ENCODE data around the gene VPS33B. TPM values are rescaled to one million over a fixed set of nuclear protein-coding genes. Genes with fewer than 3 reads are reported as not detected.
"Not testable (repeated sequence)": the region's sequence is repeated elsewhere in the genome, so short reads cannot be mapped to it uniquely, and the experiment has no call there.

Gene VPS33B
- total and polyA plus RNA-seq, 4 experiments from 2014 or later = 4.7 to 27.8 (median 19.1) TPM

- CTCF ChIA-PET (ENCODE audit: partially characterized antibody) = interaction anchor here (1.7 to 2.9 kb wide), 2 partner anchors 62 to 146 kb away, joined by 3 to 13 read pairs; partner anchors contain the start of gene MAN2A2
- H3K27ac Mint-ChIP-seq = peak overlapping the region in 6 of 7 donors; percentile 30 to 77 (median 60)
These were observed 25.3 kb upstream of the VPS33B start for GRCh38 chr15:91047545-91048199.

GRCh38 chr15:91046056-91046455 lies 23.7 kb upstream of the VPS33B start:
- POLR2A ChIA-PET (ENCODE audit: partially characterized antibody); CTCF ChIA-PET (ENCODE audit: partially characterized antibody); H3K27me3 ChIP-seq (ENCODE audit: insufficient read depth, low read length); H3K27ac Mint-ChIP-seq; H3K9me3 ChIP-seq (ENCODE audit: control insufficient read depth in 1 of 2, low read length in 2 of 2); H3K27me3 Mint-ChIP-seq; H3K4me3 Mint-ChIP-seq; H3K27ac ChIP-seq (ENCODE audit: low read depth, low read length); H3K9me3 Mint-ChIP-seq; H3K4me3 ChIP-seq (ENCODE audit: low read length in 2 of 2); H3K36me3 ChIP-seq (ENCODE audit: insufficient read depth, low read length); H3K36me3 Mint-ChIP-seq; intact Hi-C loops (cut with micrococcal nuclease); DNase-seq: not testable (repeated sequence)
- H3K4me1 ChIP-seq (ENCODE audit: insufficient read depth, low read length) = peaks cover 21% of the 10 kb centered on the region
- H3K4me1 Mint-ChIP-seq = peaks cover 11 to 31% (median 26%) of the 10 kb centered on the region in 4 donors

More at GRCh38 chr15:91047545-91048199, 25.3 kb upstream of the VPS33B start:
- Mint-ChIP-seq H3K27me3 (peaks cover 4 to 5% of the 10 kb centered on the region in 2 donors), H3K36me3 (no peaks in the 10 kb centered on the region), H3K4me1 (peaks cover 11 to 31% (median 26%) of the 10 kb centered on the region in 4 donors), H3K4me3 (peak overlapping the region in 3 of 8 donors; percentile 21 to 59 (median 28)), H3K9me3 (no peaks in the 10 kb centered on the region)
- Histone ChIP-seq H3K27ac (ENCODE audit: low read depth, low read length) (no peak overlapping the region), H3K36me3 (ENCODE audit: insufficient read depth, low read length) (no peaks in the 10 kb centered on the region), H3K4me3 (ENCODE audit: low read length in 2 of 2) (no peak overlapping the region), H3K9me3 (ENCODE audit: control insufficient read depth in 1 of 2, low read length in 2 of 2) (no peaks in the 10 kb centered on the region), H3K4me1 (ENCODE audit: insufficient read depth, low read length) (peaks cover 21% of the 10 kb centered on the region), H3K27me3 (ENCODE audit: insufficient read depth, low read length) (no peaks in the 10 kb centered on the region)
- DNase-seq = peak in 2 of 5 donors; percentile 11 to 14
- POLR2A ChIA-PET (ENCODE audit: partially characterized antibody) = no interaction called here
- intact Hi-C loops (cut with micrococcal nuclease) = no loop called here

GRCh38 chr15:91045065-91045464 lies 22.7 kb upstream of the VPS33B start:
- Histone ChIP-seq H3K4me3 (ENCODE audit: low read length in 2 of 2) (no peak overlapping the region), H3K9me3 (ENCODE audit: control insufficient read depth in 1 of 2, low read length in 2 of 2) (no peaks in the 10 kb centered on the region), H3K27ac (ENCODE audit: low read depth, low read length) (no peak overlapping the region), H3K4me1 (ENCODE audit: insufficient read depth, low read length) (peaks cover 21% of the 10 kb centered on the region), H3K36me3 (ENCODE audit: insufficient read depth, low read length) (no peaks in the 10 kb centered on the region), H3K27me3 (ENCODE audit: insufficient read depth, low read length) (no peaks in the 10 kb centered on the region)
- no peak for DNase-seq
- peaks cover 11 to 31% (median 26%) of the 10 kb centered on the region in 4 donors for H3K4me1 Mint-ChIP-seq
- intact Hi-C loops (cut with micrococcal nuclease) = no loop called here
- POLR2A ChIA-PET (ENCODE audit: partially characterized antibody) = no interaction called here
- no peaks in the 10 kb centered on the region for H3K36me3 Mint-ChIP-seq
- peaks cover 0 to 1% (median 0%) of the 10 kb centered on the region in 8 donors for H3K9me3 Mint-ChIP-seq
- H3K27me3 Mint-ChIP-seq = no peaks in the 10 kb centered on the region
- H3K27ac Mint-ChIP-seq = peak overlapping the region in 3 of 7 donors; percentile 33 to 72 (median 68)
- H3K4me3 Mint-ChIP-seq = no peak overlapping the region
- CTCF ChIA-PET (ENCODE audit: partially characterized antibody) = interaction anchor here (0.8 kb wide), 1 partner anchor 12 kb away, joined by 3 read pairs; no protein-coding TSS in a partner anchor

- H3K27me3 ChIP-seq (ENCODE audit: insufficient read depth, low read length) = no peaks in the 10 kb centered on the region
- Mint-ChIP-seq H3K27me3 (no peaks in the 10 kb centered on the region), H3K4me3 (no peak overlapping the region), H3K9me3 (peaks cover 0 to 1% (median 0%) of the 10 kb centered on the region in 8 donors), H3K4me1 (peaks cover 5 to 20% (median 14%) of the 10 kb centered on the region in 4 donors), H3K36me3 (no peaks in the 10 kb centered on the region), H3K27ac (no peak overlapping the region)
- intact Hi-C loops (cut with micrococcal nuclease) = no loop called here
- DNase-seq = no peak
- H3K36me3 ChIP-seq (ENCODE audit: insufficient read depth, low read length) = no peaks in the 10 kb centered on the region
- CTCF ChIA-PET (ENCODE audit: partially characterized antibody) = interaction anchor here (2.1 kb wide), 1 partner anchor 10 kb away, joined by 7 read pairs; no protein-coding TSS in a partner anchor
- H3K9me3 ChIP-seq (ENCODE audit: control insufficient read depth in 1 of 2, low read length in 2 of 2) = no peaks in the 10 kb centered on the region
- POLR2A ChIA-PET (ENCODE audit: partially characterized antibody) = no interaction called here
- no peak overlapping the region for H3K4me3 ChIP-seq (ENCODE audit: low read length in 2 of 2)
- peaks cover 14% of the 10 kb centered on the region for H3K4me1 ChIP-seq (ENCODE audit: insufficient read depth, low read length)
- H3K27ac ChIP-seq (ENCODE audit: low read depth, low read length) = no peak overlapping the region
These were observed 20.9 kb upstream of the VPS33B start for GRCh38 chr15:91043202-91043874.

GRCh38 chr15:91040856-91041255 lies 18.5 kb upstream of the VPS33B start:
- H3K4me1 ChIP-seq (ENCODE audit: insufficient read depth, low read length) = no peaks in the 10 kb centered on the region
- peaks cover 0 to 1% (median 0%) of the 10 kb centered on the region in 8 donors for H3K9me3 Mint-ChIP-seq
- no peak overlapping the region for H3K4me3 Mint-ChIP-seq
- no peak overlapping the region for H3K27ac ChIP-seq (ENCODE audit: low read depth, low read length)
- peaks cover 0 to 9% (median 3%) of the 10 kb centered on the region in 4 donors for H3K4me1 Mint-ChIP-seq
- no peaks in the 10 kb centered on the region for H3K36me3 ChIP-seq (ENCODE audit: insufficient read depth, low read length)
- no peaks in the 10 kb centered on the region for H3K27me3 ChIP-seq (ENCODE audit: insufficient read depth, low read length)
- POLR2A ChIA-PET (ENCODE audit: partially characterized antibody) = no interaction called here
- CTCF ChIA-PET (ENCODE audit: partially characterized antibody) = interaction anchor here (0.8 to 1.6 kb wide), 2 partner anchors 9 to 109 kb away, joined by 3 to 5 read pairs; partner anchors contain the start of gene HDDC3
- H3K9me3 ChIP-seq (ENCODE audit: control insufficient read depth in 1 of 2, low read length in 2 of 2) = no peaks in the 10 kb centered on the region
- DNase-seq = no peak
- no peaks in the 10 kb centered on the region for H3K36me3 Mint-ChIP-seq
- H3K4me3 ChIP-seq (ENCODE audit: low read length in 2 of 2) = no peak overlapping the region
- H3K27ac Mint-ChIP-seq = no peak overlapping the region
- intact Hi-C loops (cut with micrococcal nuclease) = no loop called here
- H3K27me3 Mint-ChIP-seq = no peaks in the 10 kb centered on the region

GRCh38 chr15:91039996-91040395 lies 17.6 kb upstream of the VPS33B start:
- Mint-ChIP-seq H3K27me3 (no peaks in the 10 kb centered on the region), H3K27ac (no peak overlapping the region), H3K4me1 (peaks cover 0 to 6% (median under 1%) of the 10 kb centered on the region in 4 donors), H3K4me3 (no peak overlapping the region), H3K9me3 (peaks cover 0 to 1% (median 0%) of the 10 kb centered on the region in 8 donors), H3K36me3 (no peaks in the 10 kb centered on the region)
- DNase-seq = no peak
- POLR2A ChIA-PET (ENCODE audit: partially characterized antibody) = no interaction called here
- H3K27ac ChIP-seq (ENCODE audit: low read depth, low read length) = no peak overlapping the region
- no peaks in the 10 kb centered on the region for H3K4me1 ChIP-seq (ENCODE audit: insufficient read depth, low read length)
- H3K27me3 ChIP-seq (ENCODE audit: insufficient read depth, low read length) = no peaks in the 10 kb centered on the region
- H3K4me3 ChIP-seq (ENCODE audit: low read length in 2 of 2) = no peak overlapping the region
- H3K9me3 ChIP-seq (ENCODE audit: control insufficient read depth in 1 of 2, low read length in 2 of 2) = no peaks in the 10 kb centered on the region
- intact Hi-C loops (cut with micrococcal nuclease) = no loop called here
- H3K36me3 ChIP-seq (ENCODE audit: insufficient read depth, low read length) = no peaks in the 10 kb centered on the region
- CTCF ChIA-PET (ENCODE audit: partially characterized antibody) = no interaction called here

All from CD4-positive, alpha-beta memory T cell (primary cell).